Placental epithelial cell (primary cell): ENCODE measurements around the gene DTL. TPM values are rescaled to one million over a fixed set of nuclear protein-coding genes. Genes with fewer than 3 reads are reported as not detected.

Experiments used
- small RNA-seq: library from RNA; depleted of rRNA; stranded (forward); fragments of <200 nt; gene quantifications from one replicate; pipeline ENCODE3, GENCODE V24; 2012
- total RNA-seq: library from RNA; depleted of rRNA; stranded (reverse); fragments of >200 nt; gene quantifications from 2 replicates; pipeline ENCODE4 v1.2.3, GENCODE V29; 2012

Gene DTL, protein sequence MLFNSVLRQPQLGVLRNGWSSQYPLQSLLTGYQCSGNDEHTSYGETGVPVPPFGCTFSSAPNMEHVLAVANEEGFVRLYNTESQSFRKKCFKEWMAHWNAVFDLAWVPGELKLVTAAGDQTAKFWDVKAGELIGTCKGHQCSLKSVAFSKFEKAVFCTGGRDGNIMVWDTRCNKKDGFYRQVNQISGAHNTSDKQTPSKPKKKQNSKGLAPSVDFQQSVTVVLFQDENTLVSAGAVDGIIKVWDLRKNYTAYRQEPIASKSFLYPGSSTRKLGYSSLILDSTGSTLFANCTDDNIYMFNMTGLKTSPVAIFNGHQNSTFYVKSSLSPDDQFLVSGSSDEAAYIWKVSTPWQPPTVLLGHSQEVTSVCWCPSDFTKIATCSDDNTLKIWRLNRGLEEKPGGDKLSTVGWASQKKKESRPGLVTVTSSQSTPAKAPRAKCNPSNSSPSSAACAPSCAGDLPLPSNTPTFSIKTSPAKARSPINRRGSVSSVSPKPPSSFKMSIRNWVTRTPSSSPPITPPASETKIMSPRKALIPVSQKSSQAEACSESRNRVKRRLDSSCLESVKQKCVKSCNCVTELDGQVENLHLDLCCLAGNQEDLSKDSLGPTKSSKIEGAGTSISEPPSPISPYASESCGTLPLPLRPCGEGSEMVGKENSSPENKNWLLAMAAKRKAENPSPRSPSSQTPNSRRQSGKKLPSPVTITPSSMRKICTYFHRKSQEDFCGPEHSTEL
- 4.3 and 9.8 TPM in 2 replicates for total RNA-seq

GRCh38 chr1:212035123-212035834 lies at the start of gene DTL, which contains the start of gene INTS7:
DTL (plus strand) TSS chr1:212035748; CDS start chr1:212035891, 143 bp downstream.
INTS7 (minus strand) TSS chr1:212035557; CDS start chr1:212035437, 120 bp downstream.

Small RNA genes lying within 50 kb of the gene (small RNA-seq; reads per million reads assigned to genes)
- gene MIR3122 (not detected), gene RF00568 (not detected), gene RN7SKP98 (not detected)

Other genes with a start within 250 kb of the DTL start
- gene LPGAT1, start 205.0 kb upstream of the DTL start, total RNA-seq, result 47.9 and 54.1 TPM in 2 replicates
- 16.9 and 19.7 TPM in 2 replicates for gene INTS7, start 191 bp upstream of the DTL start, total RNA-seq
- 14.5 and 22.4 TPM in 2 replicates for gene PPP2R5A, start 249.7 kb downstream of the DTL start, total RNA-seq